GM18498 (cell line): ENCODE results near the gene CABP4.
A peak's percentile ranks its signal among the peaks of the same experiment; 100 is the strongest.
"Not testable (repeated sequence)": the region's sequence is repeated elsewhere in the genome, so short reads cannot be mapped to it uniquely, and the experiment has no call there.

ENCODE experiments used
- ATAC-seq: cut with Tn5 transposase; IDR thresholded peaks from one replicate; pipeline ENCODE4 v1.9.1; 2021; ENCODE audit warnings: mild to moderate bottlenecking, moderate library complexity; ENCODE audit not compliant: unreplicated experiment

Gene CABP4

DNA sequence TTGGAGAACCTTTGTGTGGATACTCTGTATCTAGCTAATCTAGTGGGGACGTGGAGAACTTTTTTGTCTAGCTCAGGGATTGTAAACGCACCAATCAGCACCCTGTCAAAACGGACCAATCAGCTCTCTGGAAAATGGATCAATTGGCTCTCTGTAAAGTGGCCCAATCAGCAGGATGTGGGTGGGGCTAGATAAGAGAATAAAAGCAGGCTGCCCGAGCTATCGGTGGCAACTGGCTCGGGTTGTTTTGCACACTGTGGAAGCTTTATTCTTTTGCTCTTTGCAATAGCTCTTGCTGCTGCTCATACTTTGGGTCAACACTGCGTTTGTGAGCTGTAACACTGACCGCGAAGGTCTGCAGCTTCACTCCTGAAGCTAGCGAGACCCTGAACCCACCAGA, 21.5 kb downstream of the CABP4 start:
- ATAC-seq, result not testable (repeated sequence)

DNA sequence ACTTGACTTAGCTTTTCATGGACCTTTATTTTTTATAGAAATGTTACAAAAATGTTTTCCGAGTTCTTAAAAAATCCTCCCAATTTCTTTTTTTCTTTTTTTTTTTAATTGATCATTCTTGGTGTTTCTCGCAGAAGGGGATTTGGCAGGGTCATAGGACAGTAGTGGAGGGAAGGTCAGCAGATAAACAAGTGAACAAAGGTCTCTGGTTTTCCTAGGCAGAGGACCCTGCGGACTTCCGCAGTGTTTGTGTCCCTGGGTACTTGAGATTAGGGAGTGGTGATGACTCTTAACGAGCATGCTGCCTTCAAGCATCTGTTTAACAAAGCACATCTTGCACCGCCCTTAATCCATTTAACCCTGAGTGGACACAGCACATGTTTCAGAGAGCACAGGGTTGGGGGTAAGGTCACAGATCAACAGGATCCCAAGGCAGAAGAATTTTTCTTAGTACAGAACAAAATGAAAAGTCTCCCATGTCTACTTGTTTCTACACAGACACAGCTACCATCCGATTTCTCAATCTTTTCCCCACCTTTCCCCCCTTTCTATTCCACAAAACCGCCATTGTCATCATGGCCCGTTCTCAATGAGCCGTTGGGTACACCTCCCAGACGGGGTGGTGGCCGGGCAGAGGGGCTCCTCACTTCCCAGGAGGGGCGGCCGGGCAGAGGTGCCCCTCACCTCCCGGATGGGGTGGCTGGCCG, 22.3 kb downstream of the CABP4 start:
- not testable (repeated sequence) for ATAC-seq

GRCh38 chr11:67482275-67482826, 27.2 kb downstream of the CABP4 start:
- peak; percentile 10 for ATAC-seq

GRCh38 chr11:67482827-67483798, 28.0 kb downstream of the CABP4 start, which contains the start of gene AIP:
TSS of gene AIP (plus strand) at chr11:67483026. CDS start at chr11:67483159, 133 bp downstream.
- peak; percentile 76 for ATAC-seq

GRCh38 chr11:67483831-67484665, 28.9 kb downstream of the CABP4 start:
- ATAC-seq, result no peak

GRCh38 chr11:67484847-67485311, 29.7 kb downstream of the CABP4 start:
- ATAC-seq, result peak; percentile 20

DNA sequence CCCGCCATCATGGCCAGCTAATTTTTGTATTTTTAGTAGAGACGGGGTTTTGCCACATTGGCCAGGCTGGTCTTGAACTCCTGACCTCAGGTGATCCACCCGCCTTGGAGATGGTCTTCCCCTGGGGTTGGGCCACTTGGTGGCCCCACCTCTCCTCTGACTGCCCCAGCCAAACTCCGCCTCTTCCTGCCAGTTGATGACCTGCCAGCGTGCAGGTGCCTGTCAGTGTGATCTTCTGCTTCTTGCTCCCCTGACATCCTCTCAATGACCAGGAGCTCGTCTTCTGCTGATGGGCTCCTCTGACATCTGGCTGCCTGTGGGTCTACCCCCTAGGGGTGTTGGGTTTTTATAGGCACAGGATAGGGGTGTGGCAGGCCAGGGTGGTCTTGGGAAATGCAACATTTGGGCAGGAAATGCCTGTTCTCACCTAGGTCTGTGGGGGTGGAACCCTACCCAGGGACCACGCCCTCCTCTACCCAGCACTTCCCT, 30.8 kb downstream of the CABP4 start:
- not testable (repeated sequence) for ATAC-seq

DNA sequence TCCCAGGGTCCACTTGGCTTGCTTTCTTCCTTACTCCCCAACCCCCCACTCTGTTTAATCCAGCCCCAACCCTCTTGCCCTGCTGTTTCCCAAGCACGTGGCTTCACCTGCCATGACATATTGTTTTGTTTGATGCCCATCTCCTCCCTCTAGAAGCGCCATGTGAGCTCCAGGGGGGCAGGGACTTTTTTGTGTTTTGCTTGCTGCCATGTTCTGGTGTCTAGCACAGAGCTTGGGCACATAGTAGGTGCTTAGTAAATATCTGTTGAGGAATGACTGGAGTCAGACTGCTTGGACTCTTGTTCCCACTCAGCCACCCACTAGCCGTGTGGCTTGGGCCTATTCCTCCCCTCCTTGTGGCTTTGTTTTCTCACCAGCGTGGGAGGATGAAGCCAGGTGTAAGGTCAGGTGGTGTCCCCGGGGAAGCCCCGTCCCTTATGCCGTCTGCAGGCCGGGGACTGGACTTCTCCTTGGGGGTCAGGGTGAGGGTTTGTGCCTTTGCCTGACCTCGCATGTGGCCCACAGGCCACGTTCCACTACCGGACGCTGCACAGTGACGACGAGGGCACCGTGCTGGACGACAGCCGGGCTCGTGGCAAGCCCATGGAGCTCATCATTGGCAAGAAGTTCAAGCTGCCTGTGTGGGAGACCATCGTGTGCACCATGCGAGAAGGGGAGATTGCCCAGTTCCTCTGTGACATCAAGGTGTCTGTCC, 31.5 kb downstream of the CABP4 start:
- peak; percentile 26 for ATAC-seq

DNA sequence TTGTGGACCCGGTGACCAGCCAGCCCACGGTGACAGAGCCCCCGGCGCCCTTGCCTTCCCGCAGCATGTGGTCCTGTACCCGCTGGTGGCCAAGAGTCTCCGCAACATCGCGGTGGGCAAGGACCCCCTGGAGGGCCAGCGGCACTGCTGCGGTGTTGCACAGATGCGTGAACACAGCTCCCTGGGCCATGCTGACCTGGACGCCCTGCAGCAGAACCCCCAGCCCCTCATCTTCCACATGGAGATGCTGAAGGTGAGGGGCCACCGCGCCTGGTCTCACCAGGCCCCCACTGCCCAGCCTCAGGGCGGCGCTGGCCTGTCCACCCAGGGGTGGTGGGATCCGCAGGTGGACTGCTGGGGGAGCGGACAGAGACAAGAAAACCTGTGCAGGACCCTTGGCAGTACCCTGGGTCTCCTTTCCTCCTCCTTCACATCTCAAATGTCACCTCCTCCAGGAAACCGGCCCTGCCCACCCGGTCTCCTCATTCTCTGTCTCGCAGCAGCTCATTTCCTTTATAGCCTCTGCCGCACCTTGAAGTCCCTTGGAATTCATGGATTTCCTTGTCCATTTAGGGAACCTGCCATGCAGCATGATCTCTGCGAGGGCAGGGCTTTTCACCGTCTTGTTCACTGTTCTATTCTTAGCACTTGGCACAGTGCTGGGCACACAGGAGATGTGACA, 34.2 kb downstream of the CABP4 start:
- no peak for ATAC-seq

DNA sequence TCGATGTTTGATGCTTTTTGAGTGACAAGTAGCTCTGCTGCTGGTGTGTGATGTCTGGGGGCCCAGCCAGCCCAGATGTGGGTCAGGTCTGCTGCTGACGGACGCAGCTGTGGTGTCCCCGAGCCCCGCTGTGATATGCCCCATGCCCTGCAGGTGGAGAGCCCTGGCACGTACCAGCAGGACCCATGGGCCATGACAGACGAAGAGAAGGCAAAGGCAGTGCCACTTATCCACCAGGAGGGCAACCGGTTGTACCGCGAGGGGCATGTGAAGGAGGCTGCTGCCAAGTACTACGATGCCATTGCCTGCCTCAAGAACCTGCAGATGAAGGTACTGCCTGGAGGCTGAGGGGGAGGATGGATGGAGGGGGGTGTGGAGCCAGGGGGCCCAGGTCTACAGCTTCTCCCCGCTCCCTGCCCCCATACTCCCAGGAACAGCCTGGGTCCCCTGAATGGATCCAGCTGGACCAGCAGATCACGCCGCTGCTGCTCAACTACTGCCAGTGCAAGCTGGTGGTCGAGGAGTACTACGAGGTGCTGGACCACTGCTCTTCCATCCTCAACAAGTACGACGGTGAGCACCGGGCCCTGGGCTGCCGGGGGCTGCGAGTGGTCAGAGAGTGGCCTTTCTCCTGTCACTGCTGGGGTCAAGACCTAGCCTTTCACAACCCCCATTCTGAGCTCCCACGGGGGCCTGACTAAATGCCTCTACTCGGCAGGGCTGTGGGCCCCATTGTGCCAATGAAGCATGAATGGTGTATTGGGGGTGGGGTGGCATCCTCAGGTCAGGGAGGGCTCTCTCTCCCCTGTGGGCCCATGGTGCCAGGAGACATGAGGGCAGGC, 35.0 kb downstream of the CABP4 start:
- no peak for ATAC-seq

- ATAC-seq, result no peak
Observed at GRCh38 chr11:67490727-67491065, 35.5 kb downstream of the CABP4 start.

GRCh38 chr11:67491276-67492068, 36.3 kb downstream of the CABP4 start:
- no peak for ATAC-seq

DNA sequence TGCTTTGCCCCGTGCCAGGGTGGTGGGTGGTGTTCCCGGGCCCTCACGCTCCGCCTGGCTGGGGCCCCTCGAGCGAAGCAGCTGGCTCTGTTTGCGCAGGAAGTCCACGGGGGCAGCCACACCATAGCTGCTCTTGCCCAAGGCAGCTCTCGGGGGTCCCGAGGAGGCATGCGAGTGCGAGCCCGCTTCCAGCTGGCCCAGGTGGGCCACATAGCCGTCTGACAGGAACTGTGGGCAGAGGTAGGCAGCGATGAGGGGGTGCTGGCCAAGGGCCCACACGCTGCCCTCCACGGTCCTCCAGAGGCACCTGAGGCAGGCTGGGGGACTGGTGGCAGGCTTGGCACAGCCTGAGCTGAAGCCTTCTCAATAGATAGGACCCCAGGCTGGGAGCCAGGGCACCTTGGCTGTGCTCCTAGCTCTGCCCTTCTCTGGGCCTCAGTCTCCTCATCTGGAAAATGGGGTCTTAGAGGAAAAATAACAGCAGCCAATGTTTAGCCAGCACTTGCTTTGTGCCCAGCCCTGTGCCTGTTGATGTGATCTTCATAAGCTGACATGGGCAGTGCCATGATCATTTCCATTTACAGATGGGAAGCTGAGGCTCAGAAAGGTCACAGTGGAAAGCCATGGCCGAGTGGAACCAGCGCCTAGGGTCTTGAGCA, 37.0 kb downstream of the CABP4 start:
- ATAC-seq, result no peak

GRCh38 chr11:67492801-67493547, 37.8 kb downstream of the CABP4 start:
- no peak for ATAC-seq

GRCh38 chr11:67493548-67494370, 38.6 kb downstream of the CABP4 start:
- no peak for ATAC-seq
